Uterus (tissue), 2 donors: ENCODE measurements around the gene SH3RF3.

Experiments
- CTCF ChIP-seq, 4 experiments: fragments of 200-600 bp in 2 of 4; fragments of 450-650 bp in 2 of 4; sonication (generic) in 2 of 4; IDR thresholded peaks; one replicate each; pipeline ENCODE4 v1.5.1; 2016 to 2019; ENCODE audit warnings: antibody characterized with exemption in 4 of 4, mild to moderate bottlenecking in 2 of 4, moderate library complexity in 1 of 4
- POLR2A ChIP-seq, 2 donors: fragments of 450-650 bp; IDR thresholded peaks; one replicate each; pipeline ENCODE4 v1.6.1; 2016; ENCODE audit warnings: antibody characterized with exemption in 2 of 2, mild to moderate bottlenecking in 1 of 2, moderate library complexity in 1 of 2

GRCh38 chr2:109331896-109332848 lies 203.2 kb downstream of the SH3RF3 start:
- TF ChIP-seq POLR2A (IDR thresholded peaks at IDR 0.05), result no peak
- TF ChIP-seq CTCF (IDR thresholded peaks at IDR 0.05), result no peak
